ENCODE results near the gene SLC38A1. TPM values are rescaled to one million over a fixed set of nuclear protein-coding genes. Genes with fewer than 3 reads are reported as not detected.

SLC38A1 gene
- total RNA-seq, 2 donors from 2014 or later, result 142 to 169 TPM

DNA sequence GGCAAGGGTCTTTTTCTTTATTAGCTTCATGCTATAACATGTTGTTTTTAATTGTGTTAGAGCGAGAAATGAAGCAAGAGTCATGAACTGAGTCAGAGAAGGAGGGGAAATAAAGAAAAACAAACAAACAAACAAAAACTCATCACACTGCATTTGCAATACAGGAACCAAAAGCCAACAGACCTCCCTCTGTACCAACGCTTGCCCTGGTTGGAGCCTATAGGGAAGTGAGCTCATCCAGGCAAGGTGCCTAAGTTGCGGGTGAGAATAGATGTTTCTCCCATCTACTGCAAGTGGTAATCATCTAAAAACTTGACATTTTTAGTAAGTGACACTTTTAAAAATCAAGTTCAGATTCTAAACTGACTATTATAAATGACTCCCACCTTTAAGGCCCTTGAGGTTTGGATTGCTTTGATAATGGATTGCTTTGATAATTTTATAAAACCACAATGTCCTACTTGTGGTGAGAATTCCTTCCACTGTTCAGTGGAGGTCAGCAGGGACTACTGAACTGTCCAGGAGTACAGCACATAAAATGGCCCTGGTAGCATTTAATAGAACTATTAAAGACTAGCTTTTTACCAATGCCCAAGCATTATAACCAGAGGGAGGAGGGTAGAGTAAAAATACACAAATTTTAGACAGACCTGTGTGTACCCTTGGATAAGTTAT is 31.3 kb downstream of the SLC38A1 start:
- no peak overlapping the region for H3K4me3 Mint-ChIP-seq
- ATAC-seq (no peak), DNase-seq (ENCODE audit: low spot score) (no peak)
- H3K9me3 Mint-ChIP-seq, result no peaks in the 10 kb centered on the region
- no peaks in the 10 kb centered on the region for H3K27me3 Mint-ChIP-seq
- H3K36me3 Mint-ChIP-seq, result peaks cover 22% of the 10 kb centered on the region
- H3K27ac Mint-ChIP-seq, result no peak overlapping the region
- H3K4me1 Mint-ChIP-seq (ENCODE audit: low read depth in 2 of 2), result peaks cover 24 to 32% of the 10 kb centered on the region in 2 donors

DNA sequence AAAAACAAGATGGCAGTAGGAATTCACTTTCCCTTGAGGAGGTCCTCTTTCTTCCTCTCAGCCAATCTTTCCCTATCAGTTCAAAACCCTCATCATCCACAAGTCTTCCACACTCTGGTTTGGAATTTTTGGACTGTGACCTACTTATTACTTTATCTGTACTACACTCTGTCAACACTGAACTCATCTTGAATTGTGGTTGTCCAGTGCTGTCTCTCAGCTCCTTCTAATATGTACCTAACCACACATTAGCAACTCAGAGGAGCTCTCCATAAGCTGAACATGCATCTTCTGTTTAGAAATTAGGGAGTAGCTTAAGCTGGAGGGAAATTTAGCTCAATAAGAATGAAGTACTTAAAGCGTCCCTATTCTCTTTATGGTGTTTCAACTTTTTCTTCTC is 34.8 kb downstream of the SLC38A1 start:
- no peak for ATAC-seq
- no peak overlapping the region for H3K4me3 Mint-ChIP-seq
- H3K36me3 Mint-ChIP-seq, result peaks cover 5% of the 10 kb centered on the region
- H3K27ac Mint-ChIP-seq, result no peak overlapping the region
- H3K9me3 Mint-ChIP-seq, result no peaks in the 10 kb centered on the region
- peaks cover 21 to 31% of the 10 kb centered on the region in 2 donors for H3K4me1 Mint-ChIP-seq (ENCODE audit: low read depth in 2 of 2)
- H3K27me3 Mint-ChIP-seq, result no peaks in the 10 kb centered on the region
- no peak for DNase-seq (ENCODE audit: low spot score)

DNA sequence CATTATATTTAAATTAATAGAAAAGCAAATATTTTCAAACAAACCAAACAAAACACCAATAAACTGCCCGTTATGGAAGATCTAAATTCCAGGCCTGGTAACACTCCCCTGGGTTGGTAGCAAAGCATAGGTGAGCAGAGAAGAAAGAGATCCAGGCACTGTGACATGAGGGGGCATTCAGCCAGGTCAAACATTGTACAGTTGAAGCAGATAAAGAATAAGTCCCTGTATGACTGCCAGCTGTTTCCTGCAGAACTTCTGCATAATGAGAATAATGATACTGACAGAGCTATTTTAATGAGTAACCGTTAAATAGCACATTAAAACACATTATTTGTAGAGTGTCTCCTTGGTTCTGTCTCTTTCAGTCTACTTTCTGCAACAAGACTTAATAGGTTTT is 35.4 kb downstream of the SLC38A1 start:
- H3K4me1 Mint-ChIP-seq (ENCODE audit: low read depth in 2 of 2), result peaks cover 21 to 27% of the 10 kb centered on the region in 2 donors

DNA sequence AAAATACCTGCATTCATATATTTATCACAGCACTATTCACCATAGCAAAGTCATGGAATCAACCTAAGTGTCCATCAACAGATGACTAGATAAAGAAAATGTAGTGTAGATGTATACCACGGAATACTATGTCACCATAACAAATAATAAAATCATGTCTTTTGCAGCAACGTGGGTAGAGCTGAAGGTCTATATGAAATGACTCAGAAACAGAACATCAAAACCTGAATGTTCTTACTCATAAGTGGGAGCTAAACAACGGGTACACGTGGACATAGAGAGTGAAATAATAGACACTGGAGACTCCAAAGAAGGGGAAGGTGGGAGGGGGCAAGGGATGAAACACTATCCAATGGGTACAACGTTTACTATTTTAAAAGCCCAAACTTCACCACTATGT is 37.9 kb downstream of the SLC38A1 start:
- no peaks in the 10 kb centered on the region for H3K27me3 Mint-ChIP-seq
- no peaks in the 10 kb centered on the region for H3K9me3 Mint-ChIP-seq
- no peak overlapping the region for H3K27ac Mint-ChIP-seq
- no peak overlapping the region for H3K4me3 Mint-ChIP-seq
- peaks cover 23 to 27% of the 10 kb centered on the region in 2 donors for H3K4me1 Mint-ChIP-seq (ENCODE audit: low read depth in 2 of 2)
- DNase-seq (ENCODE audit: low spot score) (no peak), ATAC-seq (peak in 1 of 2 donors; percentile 65)
- peaks cover 5% of the 10 kb centered on the region for H3K36me3 Mint-ChIP-seq

More for the DNA sequence above, 35.4 kb downstream of the SLC38A1 start:
- peaks cover 5% of the 10 kb centered on the region for H3K36me3 Mint-ChIP-seq
- no peak overlapping the region for H3K27ac Mint-ChIP-seq
- ATAC-seq (no peak), DNase-seq (ENCODE audit: low spot score) (no peak)
- H3K4me3 Mint-ChIP-seq, result no peak overlapping the region
- no peaks in the 10 kb centered on the region for H3K9me3 Mint-ChIP-seq
- no peaks in the 10 kb centered on the region for H3K27me3 Mint-ChIP-seq

DNA sequence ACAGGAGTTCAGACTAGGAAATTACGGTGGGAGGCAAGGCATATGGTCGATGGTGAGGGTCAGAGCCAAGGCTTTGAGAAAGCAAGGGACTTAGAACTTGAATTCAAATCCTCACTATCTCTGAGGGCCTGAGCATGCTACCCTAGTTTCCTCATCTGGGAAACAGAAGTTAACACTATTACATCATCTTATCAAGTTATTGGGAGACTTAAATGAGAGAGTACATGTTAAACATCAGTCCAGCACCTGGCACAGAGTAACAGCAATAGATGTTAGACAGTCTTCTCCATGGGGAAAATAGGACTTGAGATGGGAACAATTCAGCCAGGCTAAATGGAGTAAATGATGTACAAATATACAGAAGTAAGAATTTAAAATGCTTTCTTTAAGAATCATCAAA is 38.5 kb downstream of the SLC38A1 start:
- ATAC-seq, result no peak
- H3K36me3 Mint-ChIP-seq, result peaks cover 4% of the 10 kb centered on the region
- H3K4me1 Mint-ChIP-seq (ENCODE audit: low read depth in 2 of 2), result peaks cover 24 to 29% of the 10 kb centered on the region in 2 donors
- DNase-seq (ENCODE audit: low spot score), result no peak
- H3K4me3 Mint-ChIP-seq, result no peak overlapping the region
- peak overlapping the region in 1 of 2 donors; percentile 51 for H3K27ac Mint-ChIP-seq
- no peaks in the 10 kb centered on the region for H3K27me3 Mint-ChIP-seq
- H3K9me3 Mint-ChIP-seq, result no peaks in the 10 kb centered on the region

DNA sequence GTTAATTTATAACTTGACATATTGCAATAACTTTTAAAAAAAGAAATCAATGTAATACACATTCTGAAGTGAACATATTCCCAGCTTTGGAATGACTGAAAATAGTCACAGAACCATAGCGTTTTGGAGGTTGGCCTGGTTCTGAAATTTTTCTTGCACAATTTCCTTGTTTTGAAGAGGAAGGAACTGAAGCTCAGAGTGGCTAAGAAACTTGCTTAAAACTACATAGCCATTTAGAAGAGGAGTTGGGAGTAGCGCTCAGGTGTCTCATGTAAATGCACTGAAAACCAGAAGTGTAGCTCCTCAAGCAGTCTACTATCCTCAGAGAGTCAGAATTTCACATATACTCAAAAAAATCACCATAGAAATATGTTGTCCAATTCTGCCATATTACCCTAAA is 41.2 kb downstream of the SLC38A1 start:
- ATAC-seq (no peak), DNase-seq (ENCODE audit: low spot score) (no peak)
- Mint-ChIP-seq H3K36me3 (peaks cover 6% of the 10 kb centered on the region), H3K9me3 (no peaks in the 10 kb centered on the region), H3K27ac (peak overlapping the region in 1 of 2 donors; percentile 35), H3K4me3 (no peak overlapping the region), H3K27me3 (no peaks in the 10 kb centered on the region), H3K4me1 (ENCODE audit: low read depth in 2 of 2) (peaks cover 34 to 44% of the 10 kb centered on the region in 2 donors)

DNA sequence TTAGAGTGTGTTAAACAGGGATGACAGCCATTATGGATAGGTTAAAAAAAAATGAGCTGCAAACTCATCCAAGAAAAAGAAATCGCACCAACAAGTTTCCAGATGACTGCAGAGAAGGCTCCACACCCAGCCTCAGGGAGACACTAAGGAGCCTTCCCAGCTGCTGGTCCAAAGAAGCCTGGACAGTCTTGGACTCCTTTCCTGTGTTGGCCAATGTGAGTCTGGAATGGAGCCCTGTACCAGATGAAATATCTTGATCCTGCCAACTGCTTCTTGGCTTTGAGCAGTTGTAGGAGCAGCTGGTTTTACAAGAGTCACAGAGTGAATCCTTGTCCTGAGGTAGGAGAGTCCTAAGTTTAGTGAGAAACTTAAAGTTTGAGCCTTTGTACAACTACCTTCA is 44.5 kb downstream of the SLC38A1 start:
- Mint-ChIP-seq H3K4me1 (ENCODE audit: low read depth in 2 of 2) (peaks cover 50 to 69% of the 10 kb centered on the region in 2 donors), H3K9me3 (no peaks in the 10 kb centered on the region), H3K27me3 (no peaks in the 10 kb centered on the region), H3K36me3 (peaks cover 21% of the 10 kb centered on the region), H3K4me3 (no peak overlapping the region), H3K27ac (peak overlapping the region in 1 of 2 donors; percentile 33)
- DNase-seq (ENCODE audit: low spot score) (no peak), ATAC-seq (no peak)

DNA sequence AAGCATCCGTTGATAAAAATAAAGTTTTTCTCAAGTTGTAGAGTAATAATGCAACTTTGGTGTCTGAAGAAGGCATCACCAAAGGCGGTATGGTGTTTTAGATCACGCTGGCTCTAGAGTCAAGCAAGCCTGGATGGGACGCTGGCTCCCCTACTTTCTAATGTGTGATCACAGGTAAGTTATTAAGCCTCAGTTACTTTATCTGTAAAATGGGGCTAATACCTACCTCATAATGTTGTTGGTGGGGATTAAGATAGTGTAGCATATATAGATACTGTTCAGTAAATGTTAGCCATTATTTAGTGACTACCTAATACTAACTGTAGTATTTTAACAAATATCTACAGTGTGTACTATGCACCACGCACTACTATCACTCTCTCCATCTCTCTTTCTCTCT is 45.8 kb downstream of the SLC38A1 start:
- Mint-ChIP-seq H3K27me3 (no peaks in the 10 kb centered on the region), H3K4me1 (ENCODE audit: low read depth in 2 of 2) (peaks cover 59 to 82% of the 10 kb centered on the region in 2 donors), H3K27ac (peak overlapping the region; percentile 96 to 99), H3K9me3 (no peaks in the 10 kb centered on the region), H3K36me3 (peaks cover 28% of the 10 kb centered on the region), H3K4me3 (peak overlapping the region; percentile 78)
- DNase-seq (ENCODE audit: low spot score) (no peak), ATAC-seq (no peak)

DNA sequence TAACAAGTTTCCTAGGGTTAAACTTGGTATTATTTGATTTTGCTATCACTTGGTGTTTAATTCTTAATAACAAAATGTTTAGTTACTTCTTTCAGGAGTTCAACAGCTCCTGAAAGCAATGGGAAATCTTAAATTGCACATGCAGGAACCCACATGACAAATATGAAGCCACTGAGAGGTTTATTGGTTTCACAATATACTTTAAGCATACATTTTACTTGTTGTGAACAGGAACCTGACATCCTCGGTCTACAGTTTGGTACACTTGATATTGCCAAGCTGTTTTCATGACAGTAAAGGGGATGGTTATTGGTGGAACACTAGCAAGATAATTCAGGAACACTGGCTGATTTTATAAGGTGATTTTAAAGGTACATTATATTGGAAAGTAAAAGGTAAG is 46.2 kb downstream of the SLC38A1 start:
- Mint-ChIP-seq H3K4me1 (ENCODE audit: low read depth in 2 of 2) (peaks cover 59 to 82% of the 10 kb centered on the region in 2 donors), H3K36me3 (peaks cover 28% of the 10 kb centered on the region), H3K4me3 (peak overlapping the region; percentile 78), H3K27me3 (no peaks in the 10 kb centered on the region), H3K9me3 (no peaks in the 10 kb centered on the region), H3K27ac (peak overlapping the region; percentile 96 to 99)
- ATAC-seq, result peak; percentile 41 to 44
- DNase-seq (ENCODE audit: low spot score), result no peak

DNA sequence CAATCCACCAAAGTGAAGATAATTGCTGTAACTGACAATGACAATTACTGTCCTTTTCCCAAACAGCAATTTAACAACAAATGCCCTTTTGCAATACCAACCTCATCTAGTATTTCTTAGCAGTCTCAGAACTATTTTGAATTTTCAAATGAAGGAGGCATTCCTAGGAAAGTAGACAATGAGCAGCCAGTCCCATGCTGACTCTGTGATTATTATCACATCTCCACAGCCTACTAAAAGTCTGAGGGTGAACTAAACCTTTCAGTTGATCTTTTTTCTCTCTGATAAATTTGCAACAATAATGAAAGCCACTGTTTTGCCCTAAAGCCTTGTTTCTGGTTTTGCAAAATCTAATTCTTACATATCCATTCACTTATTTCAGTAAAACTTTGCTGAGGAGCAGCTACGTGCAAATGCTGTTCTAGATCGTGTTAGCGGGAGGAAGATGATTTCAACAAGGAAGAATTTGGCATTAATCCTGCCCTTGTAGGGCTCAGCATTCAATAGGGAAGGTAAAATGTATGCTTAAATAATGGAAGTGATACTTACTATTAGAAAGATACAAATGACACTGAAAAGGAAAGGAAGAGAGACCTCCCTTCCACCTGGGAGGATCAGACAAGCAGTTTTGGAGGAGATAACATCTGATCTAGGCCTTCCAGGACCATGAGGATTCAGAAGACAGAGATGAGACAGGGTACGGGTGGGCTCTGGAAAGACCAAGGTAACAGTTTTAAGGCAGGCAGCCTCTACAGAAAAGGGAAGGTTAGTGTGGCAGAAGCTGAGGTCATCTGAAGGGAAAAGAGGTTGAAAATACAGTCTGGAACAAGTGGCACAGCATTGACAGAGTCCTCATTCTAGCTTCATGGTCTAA is 47.4 kb downstream of the SLC38A1 start:
- H3K27me3 Mint-ChIP-seq, result no peaks in the 10 kb centered on the region
- H3K27ac Mint-ChIP-seq, result peak overlapping the region; percentile 96 to 99
- no peaks in the 10 kb centered on the region for H3K9me3 Mint-ChIP-seq
- H3K4me3 Mint-ChIP-seq, result peak overlapping the region; percentile 19
- peaks cover 29% of the 10 kb centered on the region for H3K36me3 Mint-ChIP-seq
- H3K4me1 Mint-ChIP-seq (ENCODE audit: low read depth in 2 of 2), result peaks cover 63 to 86% of the 10 kb centered on the region in 2 donors
- no peak for DNase-seq (ENCODE audit: low spot score)
- no peak for ATAC-seq

DNA sequence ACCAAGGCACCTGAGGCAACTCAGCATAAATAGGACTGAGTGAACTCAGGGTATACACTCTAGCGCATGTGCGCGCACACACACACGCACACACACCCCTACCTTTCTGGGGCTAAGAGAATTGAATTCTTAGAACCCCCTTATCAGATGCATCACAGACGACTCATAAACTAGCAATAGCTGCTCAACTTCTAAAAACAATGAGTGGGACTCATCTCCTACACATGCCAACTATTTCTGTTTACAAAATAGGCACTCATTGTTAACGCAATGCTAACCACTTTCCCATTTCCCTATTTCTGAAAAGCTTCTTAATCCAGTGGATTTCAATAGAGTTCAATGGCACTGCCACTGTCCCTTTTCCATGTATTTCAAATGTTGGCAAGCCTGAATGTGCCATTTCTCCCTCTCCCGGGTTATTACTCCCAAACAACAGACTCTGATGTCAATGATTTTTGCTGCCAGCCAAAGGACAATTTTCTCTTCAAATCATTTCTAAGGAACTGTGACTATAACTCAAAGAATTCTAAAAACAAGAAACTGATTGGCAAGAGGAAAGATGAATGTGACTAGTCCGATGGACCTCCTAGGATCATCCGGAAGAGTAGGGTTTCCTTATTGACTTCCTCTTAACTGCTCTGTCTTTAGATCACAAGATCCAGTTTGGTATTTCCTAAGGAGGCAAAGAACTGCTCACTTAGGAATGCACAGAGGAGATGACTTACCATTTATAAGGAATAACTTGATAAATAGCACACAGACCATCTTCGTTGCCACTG is 48.8 kb downstream of the SLC38A1 start:
- peak overlapping the region; percentile 96 to 99 for H3K27ac Mint-ChIP-seq
- H3K4me1 Mint-ChIP-seq (ENCODE audit: low read depth in 2 of 2), result peaks cover 74 to 94% of the 10 kb centered on the region in 2 donors
- H3K36me3 Mint-ChIP-seq, result peaks cover 37% of the 10 kb centered on the region
- peak overlapping the region; percentile 86 for H3K4me3 Mint-ChIP-seq
- ATAC-seq (peak in 1 of 2 donors; percentile 17), DNase-seq (ENCODE audit: low spot score) (no peak)
- H3K9me3 Mint-ChIP-seq, result no peaks in the 10 kb centered on the region
- no peaks in the 10 kb centered on the region for H3K27me3 Mint-ChIP-seq

DNA sequence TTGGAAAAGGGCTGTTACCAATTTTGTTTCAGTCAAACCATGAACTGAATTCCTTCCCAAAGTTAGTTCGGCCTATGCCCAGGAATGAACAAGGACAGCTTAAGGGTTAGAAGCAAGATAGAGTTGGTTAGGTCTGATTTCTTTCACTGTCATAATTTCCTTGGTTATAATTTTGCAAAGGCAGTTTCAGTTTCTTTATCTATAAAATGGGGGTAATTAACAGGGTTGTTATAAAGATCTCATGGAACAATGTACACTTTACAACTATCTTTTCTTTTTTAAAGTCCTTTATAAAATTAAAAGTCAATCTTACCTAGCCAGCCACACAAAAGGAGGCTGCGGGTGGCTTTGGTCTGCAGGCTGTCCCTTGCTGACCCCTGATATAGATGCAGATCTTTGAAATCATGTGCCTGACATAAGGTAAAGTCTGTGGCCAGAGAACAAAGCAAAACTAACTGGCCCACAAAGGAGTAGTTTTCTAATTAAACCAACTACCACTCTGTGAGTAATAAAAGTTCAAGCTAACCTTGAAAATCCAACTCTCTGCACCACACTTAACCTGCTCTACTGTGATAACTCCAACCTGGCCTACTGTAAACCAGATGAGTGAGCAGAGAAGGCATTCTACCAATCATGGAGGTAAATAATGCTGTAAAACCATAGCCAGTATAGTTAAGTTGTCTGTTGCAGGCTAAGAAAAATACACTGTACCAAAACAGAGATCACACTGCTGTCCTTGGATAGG is 49.5 kb downstream of the SLC38A1 start:
- Mint-ChIP-seq H3K27me3 (no peaks in the 10 kb centered on the region), H3K4me1 (ENCODE audit: low read depth in 2 of 2) (peaks cover 75 to 94% of the 10 kb centered on the region in 2 donors), H3K27ac (peak overlapping the region; percentile 96 to 99), H3K4me3 (peak overlapping the region; percentile 86), H3K9me3 (no peaks in the 10 kb centered on the region), H3K36me3 (peaks cover 37% of the 10 kb centered on the region)
- DNase-seq (ENCODE audit: low spot score) (no peak), ATAC-seq (no peak)

Data from natural killer cell treated with Interleukin-12 subunit alpha and Interleukin-12 subunit beta and Interleukin-15 and Interleukin-18, amount 100 ng/mL, for 72 hours (primary cell).